ENCODE results near the gene SORCS2. TPM values are rescaled to one million over a fixed set of nuclear protein-coding genes. Genes with fewer than 3 reads are reported as not detected.

SORCS2 gene
- total RNA-seq, 4 donors from 2014 or later = 0.48 to 1.8 (median 0.68) TPM; not detected in 1

- no peak overlapping the region for H3K4me3 ChIP-seq
- in situ Hi-C loops (cut with MboI; ENCODE audit: low pct_ligation_motif_present in 1 of 4, low pct_unique_long_range_greater_than_20kb in 1 of 4, low sequenced_read_pairs in 3 of 4) = no loop called here
- H3K4me1 ChIP-seq = no peaks in the 10 kb centered on the region
- no peak overlapping the region for H3K27ac ChIP-seq
- intact Hi-C loops (cut with DNase I; ENCODE audit: low total_unique reads) = no loop called here
- H3K9me3 ChIP-seq = no peaks in the 10 kb centered on the region
- no peaks in the 10 kb centered on the region for H3K27me3 ChIP-seq
- DNase-seq = no peak
- no peaks in the 10 kb centered on the region for H3K36me3 ChIP-seq
- TF ChIP-seq POLR2A (IDR thresholded peaks at IDR 0.05) (no peak), POLR2AphosphoS5 (IDR thresholded peaks at IDR 0.05) (no peak), CTCF (IDR thresholded peaks at IDR 0.05) (no peak), EP300 (IDR thresholded peaks at IDR 0.05; ENCODE audit: low read depth) (no peak)
- 90 to 91% methylated on average over 6 to 11 of the region's 11 CpGs for WGBS, 2 donors (ENCODE audit: low coverage in 1 of 2)
These were observed 555.2 kb downstream of the SORCS2 start for GRCh38 chr4:7747566-7747965.

DNA sequence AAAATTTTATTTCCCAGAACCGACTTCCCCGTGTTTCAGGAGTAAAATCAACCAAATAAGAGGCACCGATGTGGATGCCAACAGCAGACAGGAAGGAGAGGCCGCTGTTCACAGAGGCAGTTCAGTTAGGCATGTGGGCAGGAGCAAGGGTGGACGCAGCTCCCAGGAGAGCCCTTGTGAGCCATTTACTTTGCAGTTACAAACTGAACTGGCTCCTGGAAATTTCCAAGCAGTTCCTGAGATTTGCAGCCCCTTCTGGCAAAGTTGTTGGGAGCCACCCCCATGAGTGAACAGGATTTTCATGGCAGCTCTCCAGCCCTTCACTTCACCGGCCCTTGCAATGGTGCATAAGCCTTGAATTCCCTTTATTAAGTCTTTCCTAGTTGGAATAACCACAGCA, 558.2 kb downstream of the SORCS2 start:
- no peak for DNase-seq

DNA sequence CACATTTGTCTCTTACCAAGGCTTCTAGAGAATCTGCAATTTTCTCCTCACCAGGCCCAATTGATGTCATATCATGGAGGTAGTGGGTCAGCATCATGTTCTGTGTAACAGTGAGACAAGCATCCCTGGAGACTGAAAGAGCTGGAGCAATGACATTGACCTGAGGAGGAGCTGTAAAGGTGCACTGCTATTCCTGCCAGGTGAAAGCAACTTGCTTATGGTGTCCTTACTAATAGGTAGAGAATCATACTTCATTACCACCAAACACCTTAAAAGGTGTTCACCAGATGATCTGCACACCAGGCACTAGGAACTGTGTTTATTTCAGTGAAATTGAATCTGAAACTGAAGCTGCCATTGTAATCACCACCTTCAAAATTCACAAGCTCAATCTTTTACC, 558.6 kb downstream of the SORCS2 start:
- Histone ChIP-seq H3K9me3 (no peaks in the 10 kb centered on the region), H3K36me3 (no peaks in the 10 kb centered on the region), H3K4me1 (no peaks in the 10 kb centered on the region), H3K27me3 (no peaks in the 10 kb centered on the region), H3K27ac (no peak overlapping the region), H3K4me3 (no peak overlapping the region)
- DNase-seq = no peak
- TF ChIP-seq EP300 (IDR thresholded peaks at IDR 0.05; ENCODE audit: low read depth) (no peak), CTCF (IDR thresholded peaks at IDR 0.05) (no peak), POLR2A (IDR thresholded peaks at IDR 0.05) (no peak), POLR2AphosphoS5 (IDR thresholded peaks at IDR 0.05) (no peak)
- in situ Hi-C loops (cut with MboI; ENCODE audit: low pct_ligation_motif_present in 1 of 4, low pct_unique_long_range_greater_than_20kb in 1 of 4, low sequenced_read_pairs in 3 of 4) (no loop called here), intact Hi-C loops (cut with DNase I; ENCODE audit: low total_unique reads) (no loop called here)

More for the DNA sequence above, 558.2 kb downstream of the SORCS2 start:
- Histone ChIP-seq H3K9me3 (no peaks in the 10 kb centered on the region), H3K27me3 (no peaks in the 10 kb centered on the region), H3K4me3 (no peak overlapping the region), H3K4me1 (no peaks in the 10 kb centered on the region), H3K36me3 (no peaks in the 10 kb centered on the region), H3K27ac (no peak overlapping the region)
- intact Hi-C loops (cut with DNase I; ENCODE audit: low total_unique reads) = no loop called here
- in situ Hi-C loops (cut with MboI; ENCODE audit: low pct_ligation_motif_present in 1 of 4, low pct_unique_long_range_greater_than_20kb in 1 of 4, low sequenced_read_pairs in 3 of 4) = no loop called here
- 50 to 66% methylated on average over 1 to 6 of the region's 6 CpGs for WGBS, 2 donors (ENCODE audit: low coverage in 1 of 2)
- TF ChIP-seq POLR2AphosphoS5 (IDR thresholded peaks at IDR 0.05) = no peak
- no peak for TF ChIP-seq EP300 (IDR thresholded peaks at IDR 0.05; ENCODE audit: low read depth)
- TF ChIP-seq POLR2A (IDR thresholded peaks at IDR 0.05) = no peak
- TF ChIP-seq CTCF (IDR thresholded peaks at IDR 0.05) = no peak

- DNase-seq = no peak
- no peaks in the 10 kb centered on the region for H3K27me3 ChIP-seq
- H3K27ac ChIP-seq = no peak overlapping the region
- no peak for TF ChIP-seq POLR2A (IDR thresholded peaks at IDR 0.05)
- TF ChIP-seq POLR2AphosphoS5 (IDR thresholded peaks at IDR 0.05) = no peak
- H3K4me1 ChIP-seq = peaks cover 0 to 8% (median 6%) of the 10 kb centered on the region in 4 donors
- no peaks in the 10 kb centered on the region for H3K36me3 ChIP-seq
- in situ Hi-C loops (cut with MboI; ENCODE audit: low pct_ligation_motif_present in 1 of 4, low pct_unique_long_range_greater_than_20kb in 1 of 4, low sequenced_read_pairs in 3 of 4) = no loop called here
- no peak overlapping the region for H3K4me3 ChIP-seq
- no peaks in the 10 kb centered on the region for H3K9me3 ChIP-seq
- intact Hi-C loops (cut with DNase I; ENCODE audit: low total_unique reads) = no loop called here
- 77 to 86% methylated on average over 2 to 6 of the region's 6 CpGs for WGBS, 2 donors (ENCODE audit: low coverage in 1 of 2)
These were observed 560.3 kb downstream of the SORCS2 start for GRCh38 chr4:7752649-7753048.

DNA sequence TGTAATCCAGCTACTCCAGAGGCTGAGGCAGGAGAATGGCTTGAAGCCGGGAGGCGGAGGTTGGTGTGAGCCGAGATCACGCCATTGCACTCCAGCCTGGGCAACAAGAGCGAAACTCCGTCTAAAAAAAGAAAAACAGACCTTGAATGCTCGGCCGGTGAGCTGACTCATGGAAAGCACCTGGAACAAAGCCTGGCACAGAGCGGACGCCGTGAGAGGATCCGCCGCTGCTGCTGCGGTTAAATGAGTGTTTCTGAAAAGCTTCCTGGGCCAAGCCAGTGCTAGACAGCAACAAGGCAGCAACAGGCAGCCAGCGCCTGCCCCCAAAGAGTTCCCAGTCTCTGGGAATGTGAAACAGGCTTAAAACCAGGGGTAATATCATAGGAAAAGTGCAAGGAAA, 560.9 kb downstream of the SORCS2 start:
- TF ChIP-seq EP300 (IDR thresholded peaks at IDR 0.05; ENCODE audit: low read depth) = no peak
- no peak for TF ChIP-seq POLR2AphosphoS5 (IDR thresholded peaks at IDR 0.05)
- no peak for TF ChIP-seq CTCF (IDR thresholded peaks at IDR 0.05)
- no peak for TF ChIP-seq POLR2A (IDR thresholded peaks at IDR 0.05)
- intact Hi-C loops (cut with DNase I; ENCODE audit: low total_unique reads) = no loop called here
- no peak for DNase-seq
- Histone ChIP-seq H3K9me3 (no peaks in the 10 kb centered on the region), H3K4me3 (no peak overlapping the region), H3K4me1 (peaks cover 0 to 13% (median 11%) of the 10 kb centered on the region in 4 donors), H3K27ac (no peak overlapping the region), H3K27me3 (no peaks in the 10 kb centered on the region), H3K36me3 (no peaks in the 10 kb centered on the region)
- in situ Hi-C loops (cut with MboI; ENCODE audit: low pct_ligation_motif_present in 1 of 4, low pct_unique_long_range_greater_than_20kb in 1 of 4, low sequenced_read_pairs in 3 of 4) = no loop called here
- 89 to 100% methylated on average over 1 to 15 of the region's 15 CpGs for WGBS, 2 donors (ENCODE audit: low coverage in 1 of 2)
